ENCODE data around the gene CHSY3.

CHSY3 gene

DNA sequence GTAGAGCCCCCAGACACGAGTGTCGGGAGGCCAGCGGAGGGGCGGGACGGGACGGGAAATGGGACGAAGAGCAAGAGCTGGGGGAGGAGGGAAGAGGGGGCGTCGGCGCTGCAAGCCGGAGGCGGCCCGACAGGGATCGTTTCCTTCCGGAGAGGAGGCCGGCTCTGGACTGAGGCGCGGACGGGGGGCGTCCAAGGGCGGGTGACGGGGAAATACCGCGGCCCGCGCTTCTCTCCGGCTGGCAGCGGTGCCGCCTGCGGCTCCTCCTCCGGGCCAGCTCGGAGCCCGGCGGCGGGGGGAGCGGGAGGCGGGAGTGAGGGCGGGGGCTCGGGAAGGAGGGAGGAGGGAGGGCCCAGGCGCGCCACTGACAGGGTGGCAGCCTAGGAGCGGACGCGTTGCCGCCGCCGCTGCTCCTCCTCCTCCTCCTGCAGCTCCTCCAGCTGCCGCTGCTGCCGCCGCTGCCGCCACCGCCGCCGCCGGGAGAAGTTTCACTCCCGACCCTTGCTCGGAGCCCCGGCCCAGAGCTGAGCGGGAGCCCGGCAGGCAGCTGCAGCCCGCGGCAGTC lies at the start of gene CHSY3:
Gene CHSY3 (plus strand): TSS at position 364 of the 565 bp plus-strand sequence.
- peak in 1 of 2 donors; percentile 22 for DNase-seq

DNA sequence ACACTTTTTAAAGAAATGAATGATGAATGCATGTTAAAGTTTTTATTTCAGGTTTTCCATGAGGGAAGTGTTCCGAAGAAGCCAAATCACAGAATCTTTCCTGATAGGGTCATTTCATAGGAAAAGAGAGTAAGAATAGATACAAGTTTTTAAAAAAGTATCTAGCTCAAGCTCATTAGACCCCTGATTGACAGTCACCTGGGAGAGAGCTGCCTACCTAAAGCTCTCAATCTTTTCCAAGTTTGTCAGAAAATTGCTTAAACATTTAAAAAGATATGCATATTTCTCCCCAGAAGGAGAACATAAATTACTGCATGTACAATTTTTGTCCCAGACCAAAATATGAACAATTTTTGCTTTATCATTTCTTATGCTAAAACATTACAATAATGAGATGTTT lies 47.9 kb upstream of the CHSY3 start:
- DNase-seq: no peak

DNA sequence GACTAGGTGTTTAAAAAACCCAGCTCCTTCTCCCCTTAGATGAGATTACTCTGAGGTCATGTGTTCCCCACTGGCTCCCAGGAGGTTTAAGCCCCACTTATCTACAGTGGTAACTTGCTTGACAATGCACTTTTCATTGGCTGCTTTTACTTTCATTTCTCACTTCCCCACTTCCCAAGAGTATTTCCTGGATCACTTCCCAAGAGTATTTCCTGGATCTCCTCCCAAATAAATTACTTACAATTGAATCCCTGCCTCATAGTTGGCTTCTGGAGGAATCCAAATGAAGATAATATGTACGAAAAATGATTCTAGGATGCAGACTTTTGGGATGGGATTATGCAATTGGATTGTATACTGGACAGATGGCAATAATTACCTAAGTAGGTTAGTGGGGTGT lies 47.1 kb upstream of the CHSY3 start:
- no peak for DNase-seq

DNA sequence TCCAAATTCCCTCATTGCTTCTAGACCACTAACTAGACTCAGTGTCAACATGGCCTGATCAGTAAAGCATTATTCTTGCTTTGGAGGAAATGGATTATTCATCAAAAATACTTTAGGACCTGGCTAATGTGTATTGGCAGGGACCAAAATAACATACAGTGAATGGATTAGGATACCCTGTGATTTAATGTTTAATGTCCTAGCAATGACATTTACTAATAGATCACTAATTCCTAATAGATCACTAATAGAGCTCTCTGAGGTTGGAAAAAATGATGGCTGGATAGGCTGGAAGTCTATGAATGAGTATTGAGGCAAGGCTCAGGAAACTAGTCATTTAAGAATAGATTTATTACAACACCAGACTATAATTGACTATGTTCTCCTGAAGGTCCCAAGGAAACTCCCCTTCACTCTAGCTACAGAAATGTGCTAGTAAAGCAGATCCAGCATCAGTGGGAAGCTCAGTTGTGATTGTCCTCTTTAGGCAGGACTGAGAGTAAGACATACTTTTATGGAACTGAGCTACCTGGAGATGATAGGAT lies 46.1 kb upstream of the CHSY3 start:
- no peak for DNase-seq

DNA sequence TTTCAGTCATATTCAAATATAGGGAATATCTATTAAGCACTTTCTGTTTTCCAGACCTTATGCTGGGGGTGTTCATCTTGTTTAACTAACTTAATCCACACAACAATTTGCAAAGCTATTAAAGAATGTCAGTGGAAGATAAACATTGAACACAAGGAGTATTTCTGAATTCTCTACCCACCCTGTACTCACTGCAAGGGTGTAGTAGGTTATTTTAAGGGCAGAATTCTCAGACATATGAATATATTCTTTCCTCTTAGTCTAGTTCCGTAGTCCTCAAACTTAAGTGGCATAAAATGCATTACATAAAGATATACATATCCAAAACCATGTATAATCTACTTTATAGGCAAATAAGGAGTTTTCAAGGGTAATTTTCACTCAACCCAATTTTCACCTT lies 19.9 kb upstream of the CHSY3 start:
- DNase-seq: no peak

DNA sequence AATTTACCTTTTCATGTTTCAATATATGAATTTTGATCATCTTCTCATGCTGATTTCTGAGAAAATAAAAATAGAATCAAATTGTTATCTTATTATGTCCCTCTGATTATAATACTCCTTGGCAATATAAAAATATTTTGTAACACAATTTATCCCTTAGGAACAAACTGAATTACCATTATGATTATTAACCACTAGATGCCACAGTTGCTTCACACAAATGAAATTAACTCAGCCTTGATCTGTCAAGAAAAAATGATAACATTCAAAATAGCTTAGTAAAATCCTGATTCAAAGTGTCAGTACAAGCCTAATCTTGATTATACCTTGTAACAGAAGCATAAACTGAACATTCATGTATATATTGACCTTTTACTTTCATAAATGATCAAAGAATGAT lies 4.8 kb upstream of the CHSY3 start:
- no peak for DNase-seq

DNA sequence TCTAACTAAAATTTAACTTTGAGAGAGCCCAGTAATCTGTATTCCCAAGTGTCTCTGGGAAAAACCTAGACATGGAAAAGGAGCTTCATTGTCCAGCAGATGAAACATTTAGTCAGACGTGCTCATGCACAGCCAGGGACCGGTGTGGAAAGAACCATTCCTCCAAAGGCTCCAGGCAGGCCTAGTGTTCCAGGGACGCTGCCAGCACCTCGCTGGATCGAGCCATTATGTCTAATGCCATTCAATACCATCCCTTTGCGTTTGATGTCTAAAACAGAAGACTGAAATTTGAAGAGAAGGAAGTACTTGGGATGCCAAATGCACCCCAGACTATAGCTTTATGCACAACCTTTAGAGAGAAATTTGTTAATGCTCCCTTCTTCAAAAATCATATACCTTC lies 1.4 kb upstream of the CHSY3 start:
- no peak for DNase-seq

DNA sequence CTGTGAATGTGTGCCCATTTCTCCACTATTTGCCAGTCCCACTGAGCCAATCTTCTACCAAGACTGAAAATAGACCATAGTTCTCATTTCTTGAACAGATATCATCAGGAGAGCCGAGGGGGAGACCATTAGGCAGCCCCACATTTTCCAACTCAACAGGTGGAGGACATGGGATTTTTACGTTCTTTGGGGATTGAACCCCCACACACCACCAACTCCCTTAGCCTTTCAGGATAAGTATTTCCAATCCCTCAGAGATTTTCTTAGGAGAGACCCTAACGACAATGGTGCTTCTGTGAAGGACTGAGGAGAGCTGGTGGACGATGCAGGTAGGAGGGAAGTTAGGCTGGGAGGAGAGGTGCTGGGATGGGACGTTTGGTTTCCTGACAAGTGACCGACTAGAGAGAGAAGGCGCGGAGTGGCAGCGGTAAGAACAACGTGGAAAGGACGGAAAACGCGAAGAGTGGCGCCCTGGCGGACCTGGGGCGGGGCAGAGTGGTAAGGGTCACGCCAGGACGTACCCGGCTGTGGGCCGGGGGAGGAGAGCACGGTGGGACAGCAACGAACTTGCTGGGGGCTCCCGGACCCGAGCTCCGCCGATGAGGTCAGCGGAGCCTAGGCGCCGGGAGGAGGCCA lies 681 bp upstream of the CHSY3 start:
- DNase-seq: no peak

DNA sequence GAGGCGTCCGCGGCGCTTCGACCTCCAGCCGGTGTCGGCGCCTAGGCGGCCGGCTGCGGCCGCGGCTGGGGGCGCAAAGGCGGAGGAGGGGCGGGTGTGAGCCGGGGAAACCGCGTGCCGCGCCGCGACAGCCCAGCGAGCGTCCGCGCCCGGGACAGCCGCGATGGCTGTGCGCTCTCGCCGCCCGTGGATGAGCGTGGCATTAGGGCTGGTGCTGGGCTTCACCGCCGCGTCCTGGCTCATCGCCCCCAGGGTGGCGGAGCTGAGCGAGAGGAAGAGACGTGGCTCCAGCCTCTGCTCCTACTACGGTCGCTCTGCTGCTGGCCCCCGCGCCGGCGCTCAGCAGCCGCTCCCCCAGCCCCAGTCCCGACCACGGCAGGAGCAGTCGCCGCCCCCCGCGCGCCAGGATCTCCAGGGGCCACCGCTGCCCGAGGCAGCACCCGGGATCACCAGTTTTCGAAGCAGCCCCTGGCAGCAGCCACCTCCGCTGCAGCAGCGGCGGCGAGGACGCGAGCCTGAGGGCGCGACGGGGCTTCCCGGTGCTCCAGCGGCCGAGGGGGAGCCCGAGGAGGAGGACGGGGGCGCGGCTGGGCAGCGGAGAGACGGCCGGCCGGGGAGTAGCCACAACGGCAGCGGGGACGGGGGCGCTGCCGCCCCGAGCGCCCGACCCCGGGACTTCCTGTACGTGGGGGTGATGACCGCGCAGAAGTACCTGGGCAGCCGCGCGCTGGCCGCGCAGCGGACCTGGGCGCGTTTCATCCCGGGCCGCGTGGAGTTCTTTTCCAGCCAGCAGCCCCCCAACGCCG lies 605 bp downstream of the CHSY3 start:
- no peak for DNase-seq

DNA sequence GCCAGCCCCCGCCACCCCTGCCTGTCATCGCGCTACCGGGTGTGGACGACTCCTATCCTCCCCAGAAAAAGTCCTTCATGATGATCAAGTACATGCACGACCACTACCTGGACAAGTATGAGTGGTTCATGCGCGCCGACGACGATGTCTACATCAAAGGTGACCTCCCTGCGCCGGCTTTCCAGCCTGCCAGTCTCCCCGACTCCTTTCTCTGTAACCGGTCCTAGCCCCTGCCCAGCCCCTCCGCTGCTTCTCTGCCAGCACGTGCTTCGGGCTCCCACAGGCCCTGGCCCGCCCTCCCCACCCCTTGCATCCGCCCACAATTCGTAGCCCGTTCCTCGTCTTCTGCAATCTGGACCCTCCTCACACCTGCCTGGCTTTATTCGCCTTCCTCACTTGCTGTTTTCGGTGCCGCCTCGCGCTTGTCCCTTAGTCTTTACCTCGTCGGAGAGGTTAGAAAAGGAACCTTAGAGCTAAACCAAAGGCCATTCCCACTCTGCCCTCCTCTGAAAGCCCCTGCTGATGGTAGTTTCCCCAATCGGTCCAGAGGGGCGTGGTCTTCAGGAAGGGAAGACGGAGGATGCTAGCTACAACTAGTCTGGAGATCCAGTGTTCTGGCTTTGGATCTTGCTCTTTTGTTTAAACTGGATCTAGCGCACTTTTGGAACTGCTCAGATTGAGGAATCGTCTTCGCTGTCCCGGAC lies 1.4 kb downstream of the CHSY3 start:
- no peak for DNase-seq

DNA sequence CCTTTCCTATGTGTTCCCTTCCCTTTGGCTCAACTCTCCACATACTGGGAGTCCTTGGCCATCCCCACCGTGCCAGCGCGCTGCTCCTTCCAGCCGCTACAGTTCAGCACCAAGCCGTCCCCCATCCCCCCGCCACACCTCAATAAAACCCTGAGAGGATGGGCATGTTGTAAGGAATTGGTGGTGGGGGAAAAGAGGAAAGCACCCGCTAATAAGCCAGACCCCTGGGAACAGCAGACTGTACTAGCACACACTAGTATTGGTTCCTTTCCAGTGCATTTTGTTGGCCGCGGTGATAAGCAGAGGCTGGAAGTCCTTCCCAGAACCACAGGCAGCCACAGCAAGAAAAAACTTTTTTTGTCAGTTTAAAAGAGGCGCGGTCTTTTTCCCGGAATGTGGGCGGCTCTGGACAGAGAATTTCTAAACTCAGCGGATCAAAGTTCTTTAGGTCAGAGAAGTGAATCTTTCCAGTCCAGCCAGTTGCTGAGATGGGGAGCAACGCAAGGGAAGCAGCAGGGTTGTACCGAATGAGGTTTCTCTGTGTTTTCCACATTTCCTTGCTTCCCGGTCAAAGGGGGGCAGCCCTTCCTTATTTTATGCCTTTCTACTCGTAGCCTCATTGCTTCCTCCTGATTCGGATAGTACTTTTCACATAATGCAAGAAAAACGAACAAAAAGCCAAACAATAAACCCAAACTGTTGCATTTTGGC lies 2.1 kb downstream of the CHSY3 start:
- no peak for DNase-seq

DNA sequence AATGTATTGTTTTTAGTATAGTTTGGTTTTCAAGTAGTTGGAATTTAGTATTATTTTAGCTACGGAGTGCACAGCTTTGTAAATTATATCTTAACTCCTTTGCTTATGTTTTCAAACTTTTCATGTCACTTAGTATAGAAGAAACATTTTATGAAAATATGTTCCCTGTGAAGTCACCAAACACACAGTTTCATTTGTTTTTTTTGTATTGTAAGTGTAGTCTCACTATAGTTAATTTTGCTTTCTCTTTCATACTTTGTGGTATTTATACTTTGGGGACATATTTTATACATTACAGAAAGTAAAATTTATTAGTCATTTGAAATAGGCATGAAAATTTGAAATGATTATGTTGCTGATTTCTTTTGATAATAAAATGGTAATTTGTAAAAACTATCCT lies 5.0 kb downstream of the CHSY3 start:
- no peak for DNase-seq

DNA sequence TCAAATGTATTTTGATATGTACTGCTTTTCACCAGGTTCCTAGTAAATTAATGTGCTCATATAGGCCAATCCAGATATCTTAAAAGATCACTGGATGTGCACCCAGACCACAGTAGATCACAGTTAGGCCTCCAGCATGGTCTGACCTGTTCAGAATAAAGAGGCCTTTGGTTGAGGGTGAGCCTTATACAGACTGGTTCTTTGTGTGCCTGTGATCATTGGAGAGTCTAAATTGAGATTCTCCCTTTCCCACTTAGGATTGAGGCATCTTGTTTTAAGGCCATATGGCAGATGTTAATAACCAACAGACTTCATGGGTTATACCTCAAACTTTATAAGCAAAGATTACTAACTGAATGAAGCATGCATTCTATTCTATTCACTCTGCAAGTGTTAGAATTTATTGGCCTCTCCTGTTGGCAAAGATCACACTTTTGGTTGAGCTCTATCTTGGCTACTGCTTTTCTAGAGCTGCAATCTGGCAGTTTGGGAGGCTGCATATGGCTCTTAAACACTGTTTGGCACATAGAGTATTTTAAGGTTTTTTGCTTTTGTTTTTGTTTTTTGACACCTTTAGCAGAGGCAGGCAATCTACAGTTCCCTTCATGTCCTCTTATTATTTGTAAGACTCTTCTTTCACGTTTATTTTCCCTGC lies 8.5 kb downstream of the CHSY3 start:
- DNase-seq: no peak

DNA sequence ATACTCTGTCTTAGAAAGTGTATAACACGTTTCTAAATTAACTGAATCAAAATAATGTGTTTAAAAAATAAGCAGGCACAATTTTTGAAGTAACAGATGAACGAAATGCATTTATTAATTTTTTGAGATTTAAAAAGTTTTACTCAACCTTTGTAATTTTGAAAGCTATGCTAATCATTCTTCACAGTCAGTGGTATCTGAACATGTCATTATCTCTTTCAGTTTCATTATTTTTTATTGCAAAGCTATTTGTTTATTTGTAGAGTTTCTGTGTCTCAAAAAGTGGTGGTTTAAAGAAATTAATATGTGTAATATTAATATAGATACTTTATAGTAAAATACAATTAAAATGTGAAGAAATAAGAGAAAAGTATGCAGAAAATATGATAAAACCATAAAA lies 11.2 kb downstream of the CHSY3 start:
- DNase-seq: no peak

DNA sequence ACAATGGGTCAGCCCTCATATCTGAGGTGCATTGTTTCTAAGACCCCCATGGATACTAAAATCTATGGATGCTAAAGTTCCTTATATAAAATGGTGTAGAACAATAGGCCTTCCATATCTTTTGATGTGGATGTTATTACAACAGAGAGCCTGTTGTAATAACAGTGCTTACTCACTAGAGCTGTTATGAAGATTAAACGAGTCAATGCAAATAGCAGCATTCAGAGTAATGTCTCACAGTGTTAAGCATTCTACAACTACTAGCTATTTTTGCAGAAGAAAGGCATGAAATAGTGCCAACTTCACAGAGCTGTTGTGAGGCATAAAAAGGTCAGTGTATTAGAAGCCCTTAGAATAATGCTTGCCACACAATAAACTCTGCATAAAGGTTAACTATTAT lies 13.0 kb downstream of the CHSY3 start:
- no peak for DNase-seq

DNA sequence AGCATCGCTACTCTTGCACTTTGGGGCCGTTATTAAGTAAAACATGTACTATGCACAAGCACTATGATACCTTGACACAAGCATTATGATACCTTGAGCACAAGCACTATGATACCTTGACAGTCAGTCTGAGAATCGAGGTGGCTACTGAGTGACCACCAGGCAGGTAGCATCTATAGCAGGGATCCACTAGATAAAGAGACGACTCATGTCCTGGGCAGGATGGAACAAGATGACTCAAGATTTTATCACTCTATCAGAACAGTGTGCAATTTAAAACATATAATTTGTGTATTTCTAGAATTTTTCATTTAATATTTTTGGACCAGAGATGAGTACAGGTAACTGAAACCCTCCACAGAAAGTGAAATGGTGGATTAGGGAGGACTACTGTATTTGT lies 16.9 kb downstream of the CHSY3 start:
- DNase-seq: no peak

DNA sequence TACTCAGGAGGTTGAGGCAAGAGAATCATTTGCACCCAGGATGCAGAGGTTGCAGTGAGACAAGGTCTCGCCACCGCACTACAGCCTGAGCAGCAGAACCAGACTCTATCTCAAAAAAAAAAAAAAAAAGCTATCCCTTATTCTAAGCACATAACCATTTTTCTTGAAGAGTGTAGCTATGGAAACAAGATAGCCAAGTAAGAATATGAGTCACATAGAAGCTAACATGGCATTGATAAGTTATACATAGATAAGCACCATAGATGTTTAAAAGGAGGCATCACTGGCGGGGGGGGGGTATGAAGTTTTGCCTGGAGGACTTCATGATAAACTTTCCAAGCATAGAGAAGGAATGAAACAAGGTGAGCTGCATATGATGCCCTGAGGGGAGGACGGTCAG lies 26.0 kb downstream of the CHSY3 start:
- DNase-seq: no peak

DNA sequence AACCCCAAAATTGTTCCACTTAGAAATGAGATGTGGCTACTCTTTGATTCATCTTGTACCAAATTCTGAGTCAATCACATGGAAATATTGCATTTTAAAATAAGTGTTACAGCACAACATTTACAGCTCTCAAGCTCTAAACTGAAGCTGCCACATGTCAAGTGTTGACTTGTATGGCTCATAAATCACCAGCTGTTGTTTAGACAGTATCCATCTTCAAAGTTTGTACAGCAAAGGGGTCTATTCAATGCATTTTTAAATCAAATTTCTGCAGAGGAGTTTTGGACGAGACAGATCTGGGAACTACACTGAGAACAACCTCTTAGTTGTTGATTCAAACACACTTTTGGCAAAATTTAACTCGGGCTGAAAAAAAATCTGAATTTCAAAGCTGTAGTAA lies 31.4 kb downstream of the CHSY3 start:
- DNase-seq: no peak

DNA sequence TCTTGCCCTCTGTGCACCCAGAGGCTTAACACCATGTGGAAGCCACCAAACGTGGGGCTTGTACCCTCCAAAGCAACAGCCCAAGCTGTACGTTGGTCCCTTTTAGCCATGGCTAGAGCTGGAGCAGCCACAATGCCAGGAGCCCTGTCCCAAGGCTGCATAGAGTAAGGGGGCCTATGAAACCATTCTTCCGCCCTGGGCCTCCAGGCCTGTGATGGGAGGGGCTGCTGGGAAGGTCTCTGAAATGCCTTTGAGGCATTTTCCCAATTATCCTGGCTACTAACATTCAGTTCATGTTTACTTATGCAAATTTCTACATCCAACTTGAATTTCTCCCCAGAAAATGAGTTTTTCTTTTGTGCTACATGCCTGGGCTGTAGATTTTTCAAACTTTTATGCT lies 33.8 kb downstream of the CHSY3 start:
- DNase-seq: no peak

DNA sequence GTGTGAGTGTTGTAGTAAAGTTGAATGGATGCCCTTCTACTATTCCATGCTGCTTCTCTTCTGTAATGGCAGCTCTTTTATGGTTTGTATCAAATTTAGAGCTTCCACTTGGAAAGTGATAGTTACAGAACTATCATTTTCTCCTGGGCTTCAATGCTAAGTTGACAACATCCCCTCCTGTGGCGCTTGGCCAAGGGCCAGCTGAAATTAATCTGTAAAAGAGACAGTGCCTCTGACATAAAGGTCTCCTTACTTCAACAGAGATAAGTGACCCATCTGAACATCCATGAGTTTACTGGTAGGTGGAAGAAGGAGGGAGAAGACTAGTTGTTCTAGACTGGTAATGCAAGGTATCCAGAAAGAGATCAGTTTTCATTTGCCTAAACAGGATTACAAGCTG lies 39.7 kb downstream of the CHSY3 start:
- no peak for DNase-seq

DNA sequence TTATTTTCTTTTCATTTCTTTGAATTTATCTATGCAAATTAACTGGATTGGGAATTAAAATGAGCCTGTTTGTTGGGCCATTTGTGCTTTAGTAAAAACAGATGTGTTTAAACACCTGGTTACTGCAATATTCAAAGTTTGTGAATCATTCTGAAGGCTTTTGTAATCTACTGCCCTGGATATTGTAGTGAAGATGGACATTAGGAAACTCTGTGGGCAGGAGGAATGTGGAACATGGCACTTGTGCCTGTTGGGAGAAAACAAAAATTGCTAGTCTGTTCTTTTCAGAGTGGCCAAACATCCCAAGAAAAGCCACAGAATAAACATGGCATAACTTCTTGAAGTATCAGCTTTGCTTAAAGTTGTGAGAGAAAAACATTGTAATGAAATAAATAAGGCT lies 40.8 kb downstream of the CHSY3 start:
- DNase-seq: no peak

DNA sequence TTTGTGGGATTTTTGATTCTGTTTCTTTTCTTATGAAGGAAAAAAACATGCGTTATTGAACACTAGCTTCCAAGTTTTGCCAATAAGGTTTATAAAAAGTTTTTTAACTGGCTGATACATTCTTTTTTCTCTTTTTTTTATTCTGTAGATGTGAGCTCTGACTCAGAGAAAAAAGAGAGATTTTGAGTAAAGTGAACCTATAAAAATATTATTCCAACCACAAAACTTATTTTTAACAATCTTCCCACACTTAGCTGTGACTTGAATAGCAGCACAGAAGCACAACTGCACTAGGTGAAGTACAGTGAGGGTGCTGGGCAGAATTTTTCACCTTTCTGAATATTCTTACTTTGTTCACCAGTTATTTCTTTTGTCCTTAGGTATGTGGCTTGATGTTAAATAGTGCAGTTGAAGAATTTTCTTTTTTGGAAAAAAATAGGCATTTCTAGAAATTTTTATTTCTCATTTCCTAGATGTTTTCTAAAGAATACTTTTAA lies 41.6 kb downstream of the CHSY3 start:
- DNase-seq: no peak
